ENCODE measurements around the gene GRK3. TPM values are rescaled to one million over a fixed set of nuclear protein-coding genes. Genes with fewer than 3 reads are reported as not detected.
"Not testable (repeated sequence)": the region's sequence is repeated elsewhere in the genome, so short reads cannot be mapped to it uniquely, and the experiment has no call there.

GRK3 gene
- total and polyA plus RNA-seq, 2 of the 4 experiments (the other 2 are of a cell fraction): 0.58 to 1.6 TPM

GRCh38 chr22:25593323-25593722, 28.8 kb downstream of the GRK3 start:
- POLR2A ChIA-PET (ENCODE audit: unreplicated experiment); BruUV-seq (replicated peaks): not testable (repeated sequence)

More at GRCh38 chr22:25593323-25593722, 28.8 kb downstream of the GRK3 start:
- no CpG with 5 or more reads among the region's 2 CpGs for WGBS, 2 experiments (ENCODE audit: extremely low coverage in 2 of 2, insufficient read length in 1 of 2)
- H3K79me1 ChIP-seq (ENCODE audit: low read depth in 1 of 2, low read length in 2 of 2); H3K14ac ChIP-seq (replicated peaks; ENCODE audit: low read depth, low read length); H2BK5ac ChIP-seq (ENCODE audit: low read depth, low read length, poor library complexity, severe bottlenecking); H3K4me2 ChIP-seq (ENCODE audit: low read depth, low read length); H4K8ac ChIP-seq (ENCODE audit: low read depth in 2 of 2, low read length in 2 of 2); H3K27ac ChIP-seq (ENCODE audit: insufficient read depth, low read length); H2AFZ ChIP-seq (replicated peaks; ENCODE audit: low read length, poor library complexity); ATAC-seq (ENCODE audit: low read depth); H3K4ac ChIP-seq (ENCODE audit: low read depth, low read length); H4K5ac ChIP-seq (ENCODE audit: low read depth, low read length); H3K9me3 ChIP-seq (ENCODE audit: control insufficient read depth, insufficient read depth, low read length); H3K23ac ChIP-seq (ENCODE audit: low read depth, low read length); H3K4me3 ChIP-seq (ENCODE audit: insufficient read depth, low read depth, low read length); CTCF ChIA-PET; H3K9ac ChIP-seq (ENCODE audit: low read depth, low read length); H2BK120ac ChIP-seq (ENCODE audit: low read depth, low read length); H3K9me1 ChIP-seq (ENCODE audit: insufficient read depth, low read length); DNase-seq; H2AK9ac ChIP-seq (replicated peaks; ENCODE audit: low read depth, low read length, poor library complexity); in situ Hi-C loops (cut with MboI; ENCODE audit: low sequenced_read_pairs); H2BK20ac ChIP-seq (ENCODE audit: low read depth, low read length); H3K4me1 ChIP-seq (ENCODE audit: control insufficient read depth, insufficient read depth, low read length); dilution Hi-C loops (cut with HindIII; ENCODE audit: low sequenced_read_pairs, unreplicated experiment); H3K36me3 ChIP-seq (ENCODE audit: control insufficient read depth, insufficient read depth, low read length); H3K18ac ChIP-seq (ENCODE audit: low read depth, low read length); H3K56ac ChIP-seq (ENCODE audit: extremely low read depth, insufficient read depth, low read length); H4K91ac ChIP-seq (ENCODE audit: insufficient read depth, low read depth, low read length); intact Hi-C loops (cut with micrococcal nuclease); H2AK5ac ChIP-seq (ENCODE audit: low read depth, low read length); H2BK15ac ChIP-seq (ENCODE audit: low read depth, low read length); H4K20me1 ChIP-seq (ENCODE audit: insufficient read depth, low read length); H3K27me3 ChIP-seq (ENCODE audit: control insufficient read depth, insufficient read depth, low read length): not testable (repeated sequence)

All from IMR-90 (cell line).